SH-SY5Y (cell line): ENCODE data around the gene ADCY9.

Experiments used
- GATA2 ChIP-seq: IDR thresholded peaks from 2 replicates; pipeline ENCODE4 v1.6.1; 2011; ENCODE audit warnings: mild to moderate bottlenecking, low read depth, low read length
- GATA3 ChIP-seq: IDR thresholded peaks from 2 replicates; pipeline ENCODE4 v1.6.1; 2011; ENCODE audit warnings: low read depth, mild to moderate bottlenecking, low read length, moderate library complexity

GRCh38 chr16:3912897-3913296, 203.3 kb downstream of the ADCY9 start:
- TF ChIP-seq GATA3, result no peak
- TF ChIP-seq GATA2, result no peak
